Caco-2 (cell line): ENCODE results near the gene SLC66A3. TPM values are rescaled to one million over a fixed set of nuclear protein-coding genes. Genes with fewer than 3 reads are reported as not detected.

Source experiments
- BruUV-seq: library from RNA; stranded (reverse); fragments of 400-500 nt; replicated peaks from 2 replicates; lab custom pipeline; 2021; lab: Mats Ljungman, UMichigan
- CTCF ChIA-PET: fragments of 300-600 bp; sonication (Branson Sonifier 250); formaldehyde crosslinking; loops from one replicate; lab custom pipeline; 2022; ENCODE audit warnings: antibody characterized with exemption; lab: Charles Lee
- POLR2A ChIA-PET: fragments of 300-600 bp; sonication (Branson Sonifier 250); formaldehyde crosslinking; loops from one replicate; lab custom pipeline; 2022; ENCODE audit warnings: antibody characterized with exemption; lab: Charles Lee
- DNase-seq, 2 experiments: peaks; one replicate each; pipeline versions ENCODE4 v3.0.0 to v3.0.0-alpha.2; 2020 to 2022
- H3K27me3 ChIP-seq: replicated peaks from 2 replicates; pipeline ENCODE4 v1.6.0; 2011; ENCODE audit warnings: low read length; ENCODE audit not compliant: control insufficient read depth, insufficient read depth
- H3K36me3 ChIP-seq: 2 replicates; pipeline ENCODE4 v1.5.1; 2011; ENCODE audit warnings: low read length; ENCODE audit not compliant: control insufficient read depth, insufficient read depth
- H3K4me1 ChIP-seq: fragments of 250-450 bp; sonication (Bioruptor Pico); 2 replicates; pipeline ENCODE4 v1.5.1; 2020; ENCODE audit warnings: mild to moderate bottlenecking
- H3K4me3 ChIP-seq: 2 replicates; pipeline ENCODE4 v1.5.1; 2011; ENCODE audit warnings: low read depth, mild to moderate bottlenecking, control low read depth, low read length
- H3K9me3 ChIP-seq: fragments of 250-450 bp; sonication (Bioruptor Pico); 2 replicates; pipeline ENCODE4 v1.5.1; 2020; ENCODE audit warnings: mild to moderate bottlenecking, moderate library complexity
- H3K27ac Mint-ChIP-seq: one replicate; pipeline ENCODE4 v1.8.0; 2022; ENCODE audit warnings: mixed read lengths; ENCODE audit not compliant: unreplicated experiment
- H3K27me3 Mint-ChIP-seq: one replicate; pipeline ENCODE4 v1.8.0; 2022; ENCODE audit warnings: mixed read lengths; ENCODE audit not compliant: insufficient read depth, unreplicated experiment
- H3K36me3 Mint-ChIP-seq: one replicate; pipeline ENCODE4 v1.8.0; 2022; ENCODE audit warnings: mild to moderate bottlenecking, mixed read lengths; ENCODE audit not compliant: insufficient read depth, unreplicated experiment
- H3K4me1 Mint-ChIP-seq: one replicate; pipeline ENCODE4 v1.8.0; 2022; ENCODE audit warnings: low read depth, mixed read lengths; ENCODE audit not compliant: unreplicated experiment
- H3K4me3 Mint-ChIP-seq: one replicate; pipeline ENCODE4 v1.8.0; 2022; ENCODE audit warnings: mild to moderate bottlenecking, moderate library complexity, mixed read lengths; ENCODE audit not compliant: unreplicated experiment
- H3K9me3 Mint-ChIP-seq: one replicate; pipeline ENCODE4 v1.8.0; 2022; ENCODE audit warnings: mixed read lengths; ENCODE audit not compliant: unreplicated experiment
- intact Hi-C: fragments of 100-400 bp; cut with micrococcal nuclease; formaldehyde crosslinking; loops from one replicate; pipeline ENCODE4 v1.10.0; 2022; ENCODE audit not compliant: unreplicated experiment
- total RNA-seq: library from RNA; stranded (reverse); gene quantifications from 2 replicates; pipeline ENCODE4 v1.2.3, GENCODE V29; 2022
- TF ChIP-seq, protein P1 (sequence below), 2 experiments: fragments of 200-600 bp in 1 of 2; IDR thresholded peaks; 1 replicate in 1 of 2; 2 replicates in 1 of 2; pipeline versions ENCODE4 v1.5.1 to v1.8.0; 2011 to 2022; ENCODE audit warnings: antibody characterized with exemption in 1 of 2, control low read depth in 1 of 2, inconsistent platforms in 1 of 2, low read depth in 1 of 2, low read length in 1 of 2, mild to moderate bottlenecking in 1 of 2, moderate library complexity in 1 of 2; ENCODE audit not compliant: insufficient read depth in 1 of 2, severe bottlenecking in 1 of 2, unreplicated experiment in 1 of 2

Gene SLC66A3
- total RNA-seq, 1 experiment from 2014 or later = 12.1 TPM

DNA sequence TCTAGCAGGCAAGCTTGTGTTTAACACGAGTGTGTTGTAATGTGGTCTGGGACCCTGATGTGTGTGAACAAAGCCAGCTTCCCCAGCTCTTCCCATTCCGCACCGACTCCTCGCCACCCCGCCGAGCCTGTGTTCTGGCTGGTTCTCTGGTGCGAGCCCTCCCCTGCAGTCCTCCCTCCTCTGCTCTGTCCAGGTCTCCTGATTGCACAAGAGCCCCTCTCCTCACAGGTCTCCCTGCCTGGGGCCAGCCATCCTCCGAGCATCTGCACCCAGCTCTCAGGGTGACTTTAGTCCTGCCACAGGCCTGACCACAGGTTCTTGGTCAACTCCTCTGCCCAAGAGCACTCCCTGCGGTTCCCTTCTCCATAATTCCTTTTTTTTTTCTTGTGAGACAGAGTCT lies 13.2 kb downstream of the SLC66A3 start:
- BruUV-seq = no TSS peak
- Histone ChIP-seq H3K27me3 (no peaks in the 10 kb centered on the region), H3K36me3 (no peaks in the 10 kb centered on the region), H3K9me3 (no peaks in the 10 kb centered on the region), H3K4me1 (no peaks in the 10 kb centered on the region), H3K4me3 (no peak overlapping the region)
- ChIA-PET POLR2A (no interaction called here), CTCF (interaction anchor here (0.7 to 0.9 kb wide), 2 partner anchors 233 to 243 kb away, joined by 5 read pairs; no protein-coding TSS in a partner anchor)
- Mint-ChIP-seq H3K27me3 (no peaks in the 10 kb centered on the region), H3K27ac (no peak overlapping the region), H3K9me3 (no peaks in the 10 kb centered on the region), H3K36me3 (peaks cover 8% of the 10 kb centered on the region), H3K4me1 (no peaks in the 10 kb centered on the region), H3K4me3 (no peak overlapping the region)
- intact Hi-C loops = no loop called here
- TF ChIP-seq, protein P1, sequence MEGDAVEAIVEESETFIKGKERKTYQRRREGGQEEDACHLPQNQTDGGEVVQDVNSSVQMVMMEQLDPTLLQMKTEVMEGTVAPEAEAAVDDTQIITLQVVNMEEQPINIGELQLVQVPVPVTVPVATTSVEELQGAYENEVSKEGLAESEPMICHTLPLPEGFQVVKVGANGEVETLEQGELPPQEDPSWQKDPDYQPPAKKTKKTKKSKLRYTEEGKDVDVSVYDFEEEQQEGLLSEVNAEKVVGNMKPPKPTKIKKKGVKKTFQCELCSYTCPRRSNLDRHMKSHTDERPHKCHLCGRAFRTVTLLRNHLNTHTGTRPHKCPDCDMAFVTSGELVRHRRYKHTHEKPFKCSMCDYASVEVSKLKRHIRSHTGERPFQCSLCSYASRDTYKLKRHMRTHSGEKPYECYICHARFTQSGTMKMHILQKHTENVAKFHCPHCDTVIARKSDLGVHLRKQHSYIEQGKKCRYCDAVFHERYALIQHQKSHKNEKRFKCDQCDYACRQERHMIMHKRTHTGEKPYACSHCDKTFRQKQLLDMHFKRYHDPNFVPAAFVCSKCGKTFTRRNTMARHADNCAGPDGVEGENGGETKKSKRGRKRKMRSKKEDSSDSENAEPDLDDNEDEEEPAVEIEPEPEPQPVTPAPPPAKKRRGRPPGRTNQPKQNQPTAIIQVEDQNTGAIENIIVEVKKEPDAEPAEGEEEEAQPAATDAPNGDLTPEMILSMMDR (IDR thresholded peaks at IDR 0.05; ENCODE audit: insufficient read depth in 1 of 2, low read depth in 1 of 2, low read length in 1 of 2, severe bottlenecking in 1 of 2, unreplicated experiment in 1 of 2) = no peak
- DNase-seq = no peak

- H3K4me1 Mint-ChIP-seq = no peaks in the 10 kb centered on the region
- POLR2A ChIA-PET = no interaction called here
- TF ChIP-seq, protein P1 (IDR thresholded peaks at IDR 0.05; ENCODE audit: insufficient read depth in 1 of 2, low read depth in 1 of 2, low read length in 1 of 2, severe bottlenecking in 1 of 2, unreplicated experiment in 1 of 2) = no peak
- H3K4me1 ChIP-seq = no peaks in the 10 kb centered on the region
- CTCF ChIA-PET = no interaction called here
- H3K4me3 Mint-ChIP-seq = no peak overlapping the region
- H3K9me3 Mint-ChIP-seq = no peaks in the 10 kb centered on the region
- H3K4me3 ChIP-seq = no peak overlapping the region
- no peaks in the 10 kb centered on the region for H3K9me3 ChIP-seq
- no peaks in the 10 kb centered on the region for H3K36me3 ChIP-seq
- H3K27me3 ChIP-seq = no peaks in the 10 kb centered on the region
- intact Hi-C loops = no loop called here
- BruUV-seq = no TSS peak
- H3K27ac Mint-ChIP-seq = no peak overlapping the region
- no peak for DNase-seq
- peaks cover 13% of the 10 kb centered on the region for H3K36me3 Mint-ChIP-seq
- no peaks in the 10 kb centered on the region for H3K27me3 Mint-ChIP-seq
Observed at GRCh38 chr2:11169333-11169732, 14.1 kb downstream of the SLC66A3 start.

GRCh38 chr2:11174222-11174621 lies 19.0 kb downstream of the SLC66A3 start:
- BruUV-seq = no TSS peak
- H3K4me3 Mint-ChIP-seq = no peak overlapping the region
- Histone ChIP-seq H3K9me3 (no peaks in the 10 kb centered on the region), H3K27me3 (no peaks in the 10 kb centered on the region), H3K4me3 (no peak overlapping the region), H3K4me1 (no peaks in the 10 kb centered on the region), H3K36me3 (no peaks in the 10 kb centered on the region; the same call in 1 of the 2 replicates)
- H3K27ac Mint-ChIP-seq = no peak overlapping the region
- H3K36me3 Mint-ChIP-seq = peaks cover 27% of the 10 kb centered on the region
- POLR2A ChIA-PET = no interaction called here
- TF ChIP-seq, protein P1 (IDR thresholded peaks at IDR 0.05; ENCODE audit: insufficient read depth in 1 of 2, low read depth in 1 of 2, low read length in 1 of 2, severe bottlenecking in 1 of 2, unreplicated experiment in 1 of 2) = no peak
- H3K27me3 Mint-ChIP-seq = no peaks in the 10 kb centered on the region
- no peaks in the 10 kb centered on the region for H3K9me3 Mint-ChIP-seq
- intact Hi-C loops = no loop called here
- CTCF ChIA-PET = no interaction called here
- no peaks in the 10 kb centered on the region for H3K4me1 Mint-ChIP-seq
- no peak for DNase-seq
